Muscle of arm (tissue), 12 donors: ENCODE measurements around the gene NPR1. TPM values are rescaled to one million over a fixed set of nuclear protein-coding genes. Genes with fewer than 3 reads are reported as not detected.
"Not testable (repeated sequence)": the region's sequence is repeated elsewhere in the genome, so short reads cannot be mapped to it uniquely, and the experiment has no call there.

Source experiments
- DNase-seq: peaks from one replicate; pipeline ENCODE4 v3.0.0-alpha.2; 2013
- polyA plus RNA-seq, 12 donors: library from polyadenylated mRNA; unstranded; fragments of 120-200 nt; gene quantifications; one replicate each; pipeline ENCODE4 v1.2.1, GENCODE V29; 2013; ENCODE audit not compliant: insufficient read length in 12 of 12

Gene NPR1
- polyA plus RNA-seq, 12 donors = 12.0 to 16.5 (median 13.0) TPM; not detected in 1

DNA sequence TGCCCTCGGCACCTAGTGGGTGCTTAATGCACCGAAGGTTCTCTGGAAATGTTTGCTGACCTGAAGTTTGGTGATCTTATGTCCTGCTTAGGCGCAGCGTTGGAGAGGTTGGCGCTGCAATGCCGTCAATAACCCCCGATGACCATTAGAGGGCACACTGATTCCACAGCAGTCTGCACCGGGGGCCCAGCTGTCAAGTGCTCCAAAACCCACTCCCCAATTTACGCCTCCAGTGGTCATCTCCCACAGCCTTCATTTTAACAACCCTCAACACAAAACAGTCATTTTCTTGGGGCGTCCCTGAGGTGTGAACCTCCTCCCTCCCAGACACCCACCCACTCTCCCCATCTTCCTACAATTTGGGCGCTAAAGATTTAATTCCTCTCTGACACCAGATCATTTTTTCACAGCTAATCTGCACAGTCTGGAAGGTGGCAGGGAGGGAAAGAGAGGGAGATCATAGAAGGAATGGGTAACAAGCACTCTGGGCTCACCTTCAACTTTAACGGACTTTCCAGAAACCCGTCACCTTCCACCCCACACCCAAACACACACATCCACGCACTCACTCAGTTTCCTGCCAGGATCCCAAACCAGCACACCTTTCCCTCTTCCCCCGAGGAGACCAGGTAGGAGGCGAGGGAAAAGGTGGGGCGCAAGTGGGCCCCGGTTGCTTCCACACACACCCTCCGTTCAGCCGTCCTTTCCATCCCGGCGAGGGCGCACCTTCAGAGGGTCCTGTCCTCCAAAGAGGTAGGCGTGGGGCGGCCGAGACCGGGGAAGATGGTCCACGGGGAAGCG lies 570 bp upstream of the NPR1 start:
- no peak for DNase-seq

GRCh38 chr1:153679337-153680119 lies 1.0 kb downstream of the NPR1 start:
- no peak for DNase-seq

GRCh38 chr1:153680120-153680403 lies 1.6 kb downstream of the NPR1 start:
- no peak for DNase-seq

- DNase-seq = no peak
Observed at GRCh38 chr1:153682730-153683129, 4.2 kb downstream of the NPR1 start.

DNA sequence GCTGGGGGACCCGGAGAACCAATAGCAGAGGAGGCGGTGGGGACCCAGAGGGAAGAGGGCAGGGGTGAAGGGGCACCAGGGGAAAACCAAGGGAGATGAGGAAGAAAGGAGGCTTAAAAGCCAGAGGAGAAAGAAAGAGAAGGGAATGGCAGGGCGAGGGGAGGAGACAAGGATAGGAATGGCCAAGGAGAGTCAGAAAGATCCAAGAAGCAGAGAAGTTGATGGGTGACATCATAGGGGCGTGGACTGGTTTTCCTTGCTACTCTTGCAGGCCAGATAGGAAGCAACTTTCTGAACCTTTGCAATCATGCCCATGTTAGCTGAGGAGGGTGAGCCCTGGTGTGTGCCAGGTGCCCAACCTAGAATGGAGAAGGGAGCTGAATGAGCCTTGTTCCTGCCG lies 5.4 kb downstream of the NPR1 start:
- DNase-seq = no peak

- DNase-seq = no peak
Observed at GRCh38 chr1:153684892-153685291, 6.4 kb downstream of the NPR1 start.

DNA sequence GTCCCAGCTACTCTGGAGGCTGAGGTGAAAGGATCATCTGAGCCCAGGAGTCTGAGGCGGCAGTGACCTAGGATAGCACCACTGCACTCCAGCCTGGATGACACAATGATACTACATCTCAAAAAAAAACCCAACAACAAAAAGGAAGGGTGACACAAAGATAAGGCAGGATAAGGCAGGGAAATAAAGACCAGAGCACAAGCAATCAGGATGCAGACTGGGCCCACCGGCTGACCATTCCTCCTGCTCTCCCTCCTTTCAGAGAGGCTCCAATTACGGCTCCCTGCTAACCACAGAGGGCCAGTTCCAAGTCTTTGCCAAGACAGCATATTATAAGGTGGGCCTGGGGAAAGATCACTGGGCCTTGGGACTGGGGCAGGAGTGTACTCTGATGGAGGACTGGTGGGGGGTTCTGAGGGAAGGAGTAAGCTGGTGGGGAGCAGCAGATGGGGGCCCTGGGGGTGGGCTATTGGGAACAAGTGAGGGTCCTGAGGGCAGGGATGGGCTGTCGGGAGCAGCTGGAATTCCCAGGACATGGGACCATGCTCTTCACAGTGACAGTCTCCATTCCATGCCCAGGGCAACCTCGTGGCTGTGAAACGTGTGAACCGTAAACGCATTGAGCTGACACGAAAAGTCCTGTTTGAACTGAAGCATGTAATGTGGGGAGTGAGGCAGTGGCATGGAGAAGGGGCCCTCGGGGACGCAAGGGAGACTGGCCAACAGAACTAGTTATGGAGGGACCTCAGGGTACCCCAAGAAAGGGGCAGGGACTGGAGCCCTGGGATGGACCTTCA lies 7.3 kb downstream of the NPR1 start:
- no peak for DNase-seq

GRCh38 chr1:153687346-153688125 lies 9.0 kb downstream of the NPR1 start:
- DNase-seq = no peak

- DNase-seq = no peak
Observed at GRCh38 chr1:153688276-153688675, 9.8 kb downstream of the NPR1 start.

DNA sequence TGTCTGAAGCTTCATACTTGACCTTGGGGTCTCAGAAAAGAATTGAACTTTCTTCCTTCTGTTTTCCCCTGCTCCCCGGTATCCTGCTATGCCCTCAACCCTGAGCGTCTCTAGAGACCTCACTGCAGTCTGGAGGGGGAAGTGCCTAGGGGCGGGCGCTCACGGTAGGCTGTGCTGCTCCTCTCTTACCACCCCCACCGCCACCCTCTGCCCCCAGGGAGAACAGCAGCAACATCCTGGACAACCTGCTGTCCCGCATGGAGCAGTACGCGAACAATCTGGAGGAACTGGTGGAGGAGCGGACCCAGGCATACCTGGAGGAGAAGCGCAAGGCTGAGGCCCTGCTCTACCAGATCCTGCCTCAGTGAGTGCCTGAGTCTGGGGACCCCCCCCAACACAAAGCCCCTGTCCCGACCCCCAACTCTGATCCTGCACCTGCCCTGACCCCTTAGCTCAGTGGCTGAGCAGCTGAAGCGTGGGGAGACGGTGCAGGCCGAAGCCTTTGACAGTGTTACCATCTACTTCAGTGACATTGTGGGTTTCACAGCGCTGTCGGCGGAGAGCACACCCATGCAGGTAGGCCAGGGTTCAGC lies 10.3 kb downstream of the NPR1 start:
- DNase-seq = no peak

GRCh38 chr1:153693466-153693865 lies 15.0 kb downstream of the NPR1 start:
- DNase-seq = no peak

DNA sequence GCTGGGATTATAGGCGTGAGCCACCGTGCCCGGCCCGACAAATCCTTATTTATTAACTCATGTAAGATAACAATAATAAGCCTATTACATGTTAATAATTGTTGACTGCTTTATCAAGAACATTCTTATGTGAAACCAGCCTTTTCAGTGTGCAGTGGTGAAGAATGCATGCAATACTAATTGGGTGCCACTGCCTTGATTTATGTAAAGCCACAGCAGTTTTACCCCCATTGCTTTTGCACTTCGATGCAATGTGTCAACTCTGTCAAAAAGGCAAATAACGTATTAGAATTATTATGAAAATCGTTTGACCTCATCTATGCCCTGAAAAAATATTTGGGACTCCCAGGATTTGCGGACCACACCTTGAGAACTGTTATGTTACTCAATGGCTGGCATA lies 18.3 kb downstream of the NPR1 start:
- no peak for DNase-seq

DNA sequence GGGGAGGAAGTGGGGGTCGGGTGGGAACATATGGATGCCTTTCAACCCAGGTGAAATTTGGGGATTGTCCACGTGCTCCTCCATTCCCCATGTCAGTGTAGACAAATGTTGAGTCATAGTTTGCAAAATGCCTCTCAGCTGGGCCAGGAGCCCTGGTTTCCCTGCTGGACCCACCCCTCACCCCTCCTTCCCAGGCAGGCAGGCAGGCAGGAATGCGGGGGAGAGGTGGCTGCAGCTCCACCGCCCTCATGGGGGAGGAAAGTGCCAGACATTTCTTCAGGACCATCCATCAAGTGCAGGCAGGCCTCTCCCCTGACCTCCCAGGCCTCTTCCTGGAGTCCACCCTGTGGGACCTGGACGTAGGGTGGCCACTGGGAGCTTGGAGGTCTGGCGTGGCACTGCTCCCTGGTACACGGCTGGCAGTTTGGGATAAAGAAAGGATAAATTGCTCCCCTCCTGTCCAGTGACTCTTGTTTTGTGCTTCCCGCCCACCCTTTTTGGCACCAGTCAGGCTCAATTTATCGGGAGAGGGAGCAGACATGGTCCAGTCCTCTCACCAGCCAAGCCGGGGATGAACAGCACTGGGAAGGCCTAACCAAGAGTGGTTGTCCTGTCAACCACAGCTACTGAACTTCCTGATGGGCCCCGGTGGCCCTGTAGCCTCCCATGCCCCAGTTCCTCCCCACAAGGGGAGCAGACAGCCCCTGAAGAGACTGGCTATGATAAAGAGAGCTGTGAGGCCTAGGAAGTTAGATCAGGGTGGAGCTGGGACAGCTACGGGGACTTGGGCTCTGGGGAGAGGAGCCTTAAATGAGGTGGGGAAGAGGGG lies 18.9 kb downstream of the NPR1 start:
- DNase-seq = peak; percentile 18

DNA sequence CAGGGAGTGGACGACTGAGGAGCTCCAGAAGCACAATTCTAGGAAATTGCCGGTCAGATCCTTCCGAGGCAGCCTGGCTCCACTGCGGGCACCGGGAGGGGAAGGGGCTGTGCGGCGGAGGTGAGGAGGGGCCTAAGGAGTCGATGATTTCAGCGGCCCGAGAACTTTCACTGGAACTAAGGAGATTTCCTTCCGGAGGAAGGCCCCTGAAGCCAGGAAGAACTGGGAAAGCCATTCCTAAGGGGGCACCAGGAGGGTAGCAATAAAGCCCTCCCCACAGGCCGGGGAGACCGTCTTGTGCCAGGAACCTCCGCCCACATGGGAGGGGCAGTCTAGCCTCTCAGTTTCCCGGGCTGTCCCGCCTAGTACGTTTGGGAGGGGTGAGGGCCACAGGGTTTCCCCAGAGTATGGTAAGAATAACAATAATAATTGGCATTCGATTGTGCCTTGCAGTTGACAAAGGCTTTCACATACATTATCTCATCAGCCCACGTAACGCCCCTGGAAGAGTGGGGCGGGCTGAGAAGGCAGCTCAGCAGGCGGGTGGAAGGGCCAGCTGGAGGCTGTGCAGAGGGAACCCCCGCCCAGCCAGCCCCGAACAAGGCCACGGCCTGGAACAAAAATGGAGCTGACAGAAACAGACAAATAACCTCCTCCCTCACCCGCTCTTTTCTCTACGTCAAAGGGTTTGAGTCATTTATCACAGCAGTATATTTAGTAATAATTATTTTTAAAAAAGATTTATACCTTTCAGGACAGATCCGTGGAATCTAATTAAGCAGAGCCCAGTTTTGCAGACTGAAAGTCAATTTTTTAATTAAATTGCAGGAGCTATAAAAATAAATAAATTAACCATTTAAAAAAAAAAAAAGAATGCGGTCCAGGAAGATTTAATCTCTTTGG lies 19.8 kb downstream of the NPR1 start:
- DNase-seq = peak; percentile 52

DNA sequence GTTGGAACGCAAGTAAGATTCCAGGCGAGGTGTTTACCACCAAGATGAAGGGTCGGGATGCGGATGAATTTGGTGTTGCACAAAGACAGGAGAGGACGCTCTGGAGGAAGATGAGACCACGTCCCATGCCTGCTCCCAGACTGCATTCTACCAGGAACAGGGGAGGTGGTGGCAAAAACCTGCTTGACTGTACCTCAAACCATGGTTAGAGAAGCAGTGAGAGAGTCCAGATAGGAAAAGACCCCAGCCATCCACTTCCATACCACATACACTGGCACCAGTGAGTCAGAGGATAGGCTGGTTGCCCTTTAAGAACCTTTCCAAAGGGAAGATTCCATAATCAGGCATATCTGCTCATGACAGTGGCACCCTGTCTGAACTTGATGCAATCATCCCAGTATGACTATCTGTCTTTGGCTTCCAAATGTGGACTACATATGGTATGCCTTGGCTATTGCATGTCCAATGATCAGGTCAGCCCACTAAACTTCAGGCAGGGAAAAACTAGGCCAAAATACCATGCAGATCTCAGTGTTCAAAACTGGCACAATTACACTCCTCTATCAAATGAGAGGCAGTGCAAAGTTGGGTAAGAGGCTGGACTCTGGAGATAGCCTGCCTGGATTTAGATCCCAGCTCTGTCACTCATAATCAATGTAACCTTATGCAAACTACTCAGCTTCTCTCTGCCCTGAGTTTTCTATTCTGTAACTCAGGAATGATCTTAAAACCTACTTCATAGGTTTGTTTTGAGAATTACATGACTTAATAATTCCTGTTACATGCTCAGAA lies 20.6 kb downstream of the NPR1 start:
- no peak for DNase-seq

DNA sequence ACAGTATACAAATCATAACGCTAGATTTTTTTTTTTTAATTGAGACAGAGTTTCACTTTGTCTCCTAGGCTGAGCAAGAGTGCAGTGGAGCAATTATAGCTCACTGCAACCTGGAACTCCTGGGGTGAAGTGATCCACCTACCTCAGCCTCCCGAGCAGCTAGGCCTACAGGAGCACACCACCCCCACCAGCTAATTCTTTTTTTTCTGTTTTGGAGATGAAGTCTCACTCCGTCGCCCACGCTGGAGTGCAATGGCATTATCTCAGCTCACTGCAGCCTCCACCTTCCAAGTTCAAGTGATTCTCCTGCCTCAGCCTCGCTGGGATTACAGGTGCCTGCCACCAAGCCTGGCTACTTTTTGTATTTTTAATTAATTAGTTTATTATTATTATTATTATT lies 21.3 kb downstream of the NPR1 start:
- DNase-seq = no peak

DNA sequence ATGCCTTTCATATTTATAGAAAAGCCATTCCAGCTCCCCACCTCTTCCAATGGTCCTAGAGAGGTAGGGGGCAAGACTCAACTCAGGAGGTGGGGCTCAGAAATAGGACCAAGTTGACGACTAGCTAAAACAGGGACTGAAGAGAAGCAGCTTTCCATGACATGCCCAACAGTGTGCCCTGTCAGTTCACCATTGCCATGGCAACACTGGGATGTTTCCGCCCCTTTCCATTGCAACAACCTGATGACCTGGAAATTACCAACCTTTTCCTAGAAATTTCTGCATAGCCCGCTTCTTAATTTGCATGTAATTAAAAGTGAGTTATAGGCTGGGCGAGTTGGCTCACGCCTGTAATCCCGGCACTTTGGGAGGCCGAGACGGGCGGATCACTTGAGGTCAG lies 27.0 kb downstream of the NPR1 start:
- DNase-seq = no peak

- DNase-seq = no peak
Observed at GRCh38 chr1:153711026-153711425, 32.5 kb downstream of the NPR1 start.

GRCh38 chr1:153716211-153716610 lies 37.7 kb downstream of the NPR1 start:
- not testable (repeated sequence) for DNase-seq
